Measurements from ENCODE around the gene SH3BP5.
"Not testable (repeated sequence)": the region's sequence is repeated elsewhere in the genome, so short reads cannot be mapped to it uniquely, and the experiment has no call there.

Gene SH3BP5

DNA sequence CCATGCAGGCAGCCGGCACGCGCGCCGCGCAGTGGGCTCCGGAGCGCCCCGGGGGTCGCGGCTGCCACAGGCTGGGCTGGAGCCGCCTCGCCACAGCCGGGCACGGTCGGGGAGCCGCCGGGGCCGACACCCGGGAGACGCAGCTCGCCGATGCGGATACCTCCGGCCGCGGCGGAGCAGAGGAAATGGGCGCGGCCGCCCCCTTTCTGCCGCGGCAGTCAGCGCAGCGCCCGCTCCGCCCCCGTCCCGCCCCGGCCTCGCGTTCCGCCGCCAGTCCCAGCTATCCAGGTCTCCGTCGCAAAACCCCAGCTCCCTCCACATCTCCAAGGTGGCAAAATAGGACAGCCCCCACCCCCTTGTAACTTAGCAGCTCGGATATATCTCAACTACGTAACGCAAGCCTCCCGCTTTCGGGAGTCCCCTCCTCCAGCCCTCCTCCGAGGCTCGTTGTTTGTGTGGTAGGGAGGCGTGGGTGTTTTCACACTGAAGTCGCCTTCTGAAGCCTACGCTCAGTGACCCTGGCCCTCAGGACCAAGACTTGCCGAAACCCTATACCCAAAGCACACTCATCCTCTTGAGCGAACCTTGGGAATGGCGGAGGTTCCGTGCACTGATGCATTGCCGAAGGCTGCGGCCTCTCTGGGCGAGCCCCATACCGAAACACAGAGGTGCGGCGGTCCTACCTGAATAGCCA, at the start of gene SH3BP5:
Gene SH3BP5, minus strand, starts transcription at position 182 of the 694 bp plus-strand sequence. Its CDS starts 178 bp downstream, at position 4.
- peak; percentile 17 to 68 (median 36) for DNase-seq

GRCh38 chr3:15380980-15381890, 48.8 kb upstream of the SH3BP5 start:
- no peak for DNase-seq

GRCh38 chr3:15377961-15378791, 45.8 kb upstream of the SH3BP5 start:
- DNase-seq: peak; percentile 70 to 89 (median 82)

- no peak for DNase-seq
Observed at GRCh38 chr3:15375461-15376000, 43.1 kb upstream of the SH3BP5 start.

DNA sequence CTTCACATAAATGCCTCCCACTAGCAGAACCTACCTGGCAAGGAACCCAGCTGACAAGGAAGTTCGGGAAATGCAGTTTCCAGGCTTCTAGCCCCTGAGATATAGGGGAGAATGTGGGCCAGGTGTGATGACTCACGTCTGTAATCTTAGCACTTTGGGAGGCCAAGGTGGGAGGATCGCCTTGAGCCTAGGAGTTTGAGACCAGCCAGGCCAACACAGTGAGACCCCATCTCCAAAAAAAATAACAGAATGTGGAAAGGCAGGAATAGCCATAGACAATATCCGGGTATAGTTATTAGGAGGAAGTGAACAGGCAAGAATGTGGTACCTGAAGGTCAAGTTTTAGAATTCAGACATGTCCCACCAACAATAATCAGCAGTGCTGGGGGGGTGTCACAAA, 40.5 kb upstream of the SH3BP5 start:
- DNase-seq: no peak

GRCh38 chr3:15368561-15369135, 36.3 kb upstream of the SH3BP5 start:
- DNase-seq: no peak

GRCh38 chr3:15367059-15367458, 34.7 kb upstream of the SH3BP5 start:
- DNase-seq: no peak

DNA sequence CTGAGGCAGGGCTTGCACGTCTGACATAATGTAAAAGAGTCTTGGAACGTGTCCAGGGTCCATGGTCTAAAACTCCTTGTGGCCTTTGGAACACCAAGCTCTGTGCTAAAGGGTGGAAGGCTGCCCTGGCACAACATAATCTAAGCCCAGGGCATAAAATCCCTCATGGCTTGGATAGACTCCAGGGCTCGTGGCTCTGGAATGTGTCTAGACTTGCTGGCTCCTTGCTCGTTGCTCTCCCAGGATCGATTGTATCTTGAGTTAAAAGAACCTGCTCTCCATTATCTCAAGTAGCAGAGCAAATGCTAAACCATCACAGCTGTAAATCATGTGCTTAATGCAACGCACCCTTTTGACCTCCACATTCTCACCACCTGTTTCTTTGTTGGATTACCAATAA, 31.7 kb upstream of the SH3BP5 start:
- DNase-seq: not testable (repeated sequence)

- no peak for DNase-seq
Observed at GRCh38 chr3:15361494-15362214, 29.3 kb upstream of the SH3BP5 start.

DNA sequence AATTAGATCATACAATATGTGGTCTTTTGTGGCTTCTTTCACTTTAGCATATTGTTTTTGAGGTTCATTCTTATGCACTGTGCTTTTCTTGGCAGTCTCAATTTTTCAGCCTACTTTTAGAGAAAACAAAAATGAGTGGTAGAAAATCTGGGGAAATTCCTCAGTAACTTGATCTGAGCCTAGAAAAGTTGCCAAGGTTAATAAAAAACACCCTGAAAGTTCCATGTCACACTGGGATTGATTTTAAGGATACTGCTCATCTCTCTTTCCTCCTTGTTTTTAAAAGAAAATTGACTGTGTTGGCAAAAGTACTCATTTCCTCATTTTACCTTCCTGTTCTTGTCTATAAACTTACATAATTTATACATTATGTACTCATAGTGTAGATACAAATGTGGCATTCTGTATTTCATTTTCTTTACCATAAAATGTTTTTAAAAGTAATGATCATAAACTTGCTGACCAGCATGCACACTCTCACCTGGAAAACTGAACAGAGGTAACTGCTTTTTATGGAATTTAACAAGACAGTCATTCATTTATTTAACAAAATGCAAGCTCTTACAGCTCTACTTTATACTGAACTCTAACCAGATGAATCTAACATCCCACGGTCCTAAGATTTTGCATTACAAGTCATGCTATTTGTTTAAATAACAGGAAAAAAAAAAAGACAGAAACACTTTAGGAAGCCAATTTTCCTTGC, 28.6 kb upstream of the SH3BP5 start:
- no peak for DNase-seq

DNA sequence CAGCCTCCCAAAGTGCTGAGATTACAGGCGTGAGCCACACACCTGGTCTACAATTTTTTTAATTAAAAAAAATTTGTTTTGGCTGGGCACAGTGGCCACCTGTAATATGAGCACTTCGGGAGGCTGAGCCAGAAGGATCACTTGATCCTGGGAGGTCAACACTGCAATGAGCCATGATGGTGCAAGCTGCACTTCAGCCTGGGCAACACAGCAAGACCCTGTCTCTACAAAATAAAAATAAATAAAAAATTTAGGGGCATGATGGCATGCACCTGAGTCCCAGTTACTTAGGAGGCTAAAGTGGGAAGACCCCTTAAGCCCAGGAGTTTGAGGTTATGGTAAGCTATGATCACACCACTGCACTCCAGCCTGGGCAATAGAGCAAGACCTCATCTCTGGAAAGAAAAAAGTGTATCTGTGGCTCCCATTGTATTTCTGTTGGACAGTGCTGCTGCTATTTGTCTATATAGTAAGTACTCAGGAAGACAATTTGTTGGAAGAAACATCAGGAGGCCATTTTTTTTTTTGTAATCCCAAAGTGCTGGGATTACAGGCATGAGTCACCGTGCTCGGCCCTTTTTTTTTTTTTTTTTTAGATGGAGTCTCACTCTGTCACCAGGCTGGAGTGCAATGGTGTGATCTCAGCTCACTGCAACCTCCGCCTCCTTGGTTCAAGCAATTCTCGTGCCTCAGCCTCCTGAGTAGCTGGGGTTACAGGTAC, 27.5 kb upstream of the SH3BP5 start:
- DNase-seq: no peak

DNA sequence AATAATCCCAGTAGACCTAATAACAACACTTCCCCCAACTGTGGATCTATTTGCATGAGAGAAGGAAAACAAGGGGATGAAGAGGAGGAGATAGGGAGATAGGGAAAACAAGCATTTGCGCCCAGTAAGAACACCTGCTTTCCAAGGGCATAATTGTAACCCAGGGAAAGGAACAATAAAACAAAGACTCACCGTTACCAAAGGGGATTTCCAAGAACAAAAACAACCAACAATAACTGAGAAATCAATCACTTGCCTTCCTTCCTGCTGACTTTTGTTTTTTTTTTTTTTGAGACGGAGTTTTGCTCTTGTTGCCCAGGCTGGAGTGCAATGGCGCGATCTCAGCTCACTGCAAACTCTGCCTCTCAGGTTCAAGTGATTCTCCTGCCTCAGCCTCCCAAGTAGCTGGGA, 24.3 kb upstream of the SH3BP5 start:
- DNase-seq: not testable (repeated sequence)

- no peak for DNase-seq
Observed at GRCh38 chr3:15356176-15356575, 23.8 kb upstream of the SH3BP5 start.

GRCh38 chr3:15355086-15355485, 22.7 kb upstream of the SH3BP5 start:
- no peak for DNase-seq

DNA sequence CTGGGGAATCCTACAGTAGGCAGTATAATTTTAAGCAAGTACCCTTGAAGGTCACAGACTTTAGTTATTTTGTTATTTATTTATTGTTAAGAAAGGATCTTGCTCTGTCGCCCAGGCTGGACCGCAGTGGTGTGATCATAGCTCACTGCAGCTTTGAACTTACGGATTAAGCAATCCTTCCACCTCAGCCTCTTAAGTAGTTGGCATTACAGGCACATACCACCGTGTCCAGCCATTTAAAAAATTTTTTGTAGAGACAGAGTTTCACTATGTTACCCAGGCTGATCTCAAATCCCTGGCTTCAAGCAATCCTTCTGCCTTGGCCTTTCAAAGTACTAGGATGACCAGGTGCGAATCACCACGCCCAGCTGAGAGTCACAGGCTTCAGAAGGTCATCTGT, 22.1 kb upstream of the SH3BP5 start:
- DNase-seq: no peak

- DNase-seq: no peak
Observed at GRCh38 chr3:15350141-15350540, 17.8 kb upstream of the SH3BP5 start.

DNA sequence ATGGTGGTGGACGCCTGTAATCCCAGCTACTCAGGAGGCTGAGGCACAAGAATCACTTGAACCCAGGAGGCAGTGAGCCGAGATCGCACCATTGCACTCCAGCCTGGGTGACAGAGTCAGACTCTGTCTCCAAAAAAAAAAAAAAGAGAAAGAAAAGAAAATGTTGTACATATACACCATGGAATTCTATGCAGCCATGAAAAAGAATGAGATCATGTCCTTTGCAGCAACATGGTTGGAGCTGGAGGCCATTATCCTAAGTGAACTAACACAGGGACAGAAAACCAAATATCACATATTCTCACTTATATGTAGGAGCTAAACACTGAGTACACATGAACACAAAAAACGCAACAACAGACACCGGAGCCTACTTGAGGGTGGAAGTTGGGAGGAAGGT, 17.1 kb upstream of the SH3BP5 start:
- not testable (repeated sequence) for DNase-seq

- DNase-seq: no peak
Observed at GRCh38 chr3:15348246-15348645, 15.9 kb upstream of the SH3BP5 start.

- no peak for DNase-seq
Observed at GRCh38 chr3:15347737-15348110, 15.3 kb upstream of the SH3BP5 start.

- no peak for DNase-seq
Observed at GRCh38 chr3:15347063-15347736, 14.8 kb upstream of the SH3BP5 start.

Data from activated naive CD4-positive, alpha-beta T cell (primary cell).